ENCODE data around the gene CXCR6. TPM values are rescaled to one million over a fixed set of nuclear protein-coding genes. Genes with fewer than 3 reads are reported as not detected.

CXCR6 gene
- total RNA-seq, 1 experiment from 2014 or later: not detected

DNA sequence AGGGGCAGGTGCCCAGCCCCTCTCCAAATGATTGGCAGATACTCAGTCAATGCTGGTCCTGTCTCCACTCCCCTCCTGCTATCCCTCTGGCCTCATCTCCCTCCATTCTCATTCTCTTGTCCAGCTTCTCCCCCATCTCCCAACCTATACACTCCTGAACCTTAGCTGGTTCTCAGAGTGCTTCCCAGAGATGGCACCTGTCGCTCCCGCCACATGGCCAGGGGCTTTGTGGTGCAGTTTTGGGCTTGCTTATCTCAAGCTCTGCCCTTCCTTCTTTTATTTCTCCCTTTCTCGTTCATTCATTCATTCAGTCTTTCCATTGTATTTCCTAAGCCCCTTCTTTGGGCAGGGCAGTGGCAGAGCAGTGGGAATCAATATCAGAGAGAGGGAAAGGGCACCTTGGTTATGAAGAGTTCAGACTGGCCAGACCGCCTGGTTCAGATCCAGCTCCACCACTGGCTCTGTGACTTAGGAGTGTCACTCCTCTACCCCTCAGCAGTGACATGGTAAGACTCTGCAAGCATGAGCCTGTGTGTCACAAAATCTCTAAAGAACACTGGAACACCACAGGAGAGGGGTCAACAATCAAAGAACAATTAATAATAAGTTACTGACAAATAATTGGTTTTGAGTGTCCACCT, 20.2 kb upstream of the CXCR6 start:
- DNase-seq (ENCODE audit: low spot score): no peak
- Mint-ChIP-seq H3K27ac (no peak overlapping the region), H3K4me1 (no peaks in the 10 kb centered on the region), H3K36me3 (peaks cover 38% of the 10 kb centered on the region), H3K9me3 (no peaks in the 10 kb centered on the region), H3K4me3 (no peak overlapping the region), H3K27me3 (ENCODE audit: low read depth) (no peaks in the 10 kb centered on the region)
- no peak for ATAC-seq
- ChIA-PET CTCF (interaction anchor here (0.6 to 1.7 kb wide), 2 partner anchors 16 to 263 kb away, joined by 4 read pairs; no protein-coding TSS in a partner anchor), POLR2A (no interaction called here)
- TF ChIP-seq, protein P1, sequence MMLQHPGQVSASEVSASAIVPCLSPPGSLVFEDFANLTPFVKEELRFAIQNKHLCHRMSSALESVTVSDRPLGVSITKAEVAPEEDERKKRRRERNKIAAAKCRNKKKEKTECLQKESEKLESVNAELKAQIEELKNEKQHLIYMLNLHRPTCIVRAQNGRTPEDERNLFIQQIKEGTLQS (CRISPR knock-in tag; conservative IDR thresholded peaks at IDR 0.05): no peak
- TF ChIP-seq, protein P2, sequence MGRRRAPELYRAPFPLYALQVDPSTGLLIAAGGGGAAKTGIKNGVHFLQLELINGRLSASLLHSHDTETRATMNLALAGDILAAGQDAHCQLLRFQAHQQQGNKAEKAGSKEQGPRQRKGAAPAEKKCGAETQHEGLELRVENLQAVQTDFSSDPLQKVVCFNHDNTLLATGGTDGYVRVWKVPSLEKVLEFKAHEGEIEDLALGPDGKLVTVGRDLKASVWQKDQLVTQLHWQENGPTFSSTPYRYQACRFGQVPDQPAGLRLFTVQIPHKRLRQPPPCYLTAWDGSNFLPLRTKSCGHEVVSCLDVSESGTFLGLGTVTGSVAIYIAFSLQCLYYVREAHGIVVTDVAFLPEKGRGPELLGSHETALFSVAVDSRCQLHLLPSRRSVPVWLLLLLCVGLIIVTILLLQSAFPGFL (CRISPR knock-in tag; IDR thresholded peaks at IDR 0.05; ENCODE audit: borderline replicate concordance): no peak
- TF ChIP-seq ZNF138 (CRISPR knock-in tag; conservative IDR thresholded peaks at IDR 0.05) (no peak), GRHL2 (CRISPR knock-in tag; IDR thresholded peaks at IDR 0.05; ENCODE audit: insufficient replicate concordance, severe bottlenecking) (no peak), OVOL2 (CRISPR knock-in tag; IDR thresholded peaks at IDR 0.05; ENCODE audit: borderline replicate concordance) (no peak), NR2C2 (CRISPR knock-in tag; IDR thresholded peaks at IDR 0.05) (no peak), NR1H2 (CRISPR knock-in tag; IDR thresholded peaks at IDR 0.05) (no peak)
- TF ChIP-seq, protein P3, sequence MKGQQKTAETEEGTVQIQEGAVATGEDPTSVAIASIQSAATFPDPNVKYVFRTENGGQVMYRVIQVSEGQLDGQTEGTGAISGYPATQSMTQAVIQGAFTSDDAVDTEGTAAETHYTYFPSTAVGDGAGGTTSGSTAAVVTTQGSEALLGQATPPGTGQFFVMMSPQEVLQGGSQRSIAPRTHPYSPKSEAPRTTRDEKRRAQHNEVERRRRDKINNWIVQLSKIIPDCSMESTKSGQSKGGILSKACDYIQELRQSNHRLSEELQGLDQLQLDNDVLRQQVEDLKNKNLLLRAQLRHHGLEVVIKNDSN (CRISPR knock-in tag; IDR thresholded peaks at IDR 0.05): no peak
- TF ChIP-seq, protein P4, sequence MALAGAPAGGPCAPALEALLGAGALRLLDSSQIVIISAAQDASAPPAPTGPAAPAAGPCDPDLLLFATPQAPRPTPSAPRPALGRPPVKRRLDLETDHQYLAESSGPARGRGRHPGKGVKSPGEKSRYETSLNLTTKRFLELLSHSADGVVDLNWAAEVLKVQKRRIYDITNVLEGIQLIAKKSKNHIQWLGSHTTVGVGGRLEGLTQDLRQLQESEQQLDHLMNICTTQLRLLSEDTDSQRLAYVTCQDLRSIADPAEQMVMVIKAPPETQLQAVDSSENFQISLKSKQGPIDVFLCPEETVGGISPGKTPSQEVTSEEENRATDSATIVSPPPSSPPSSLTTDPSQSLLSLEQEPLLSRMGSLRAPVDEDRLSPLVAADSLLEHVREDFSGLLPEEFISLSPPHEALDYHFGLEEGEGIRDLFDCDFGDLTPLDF (CRISPR knock-in tag; IDR thresholded peaks at IDR 0.05): no peak
- TF ChIP-seq, protein P5, sequence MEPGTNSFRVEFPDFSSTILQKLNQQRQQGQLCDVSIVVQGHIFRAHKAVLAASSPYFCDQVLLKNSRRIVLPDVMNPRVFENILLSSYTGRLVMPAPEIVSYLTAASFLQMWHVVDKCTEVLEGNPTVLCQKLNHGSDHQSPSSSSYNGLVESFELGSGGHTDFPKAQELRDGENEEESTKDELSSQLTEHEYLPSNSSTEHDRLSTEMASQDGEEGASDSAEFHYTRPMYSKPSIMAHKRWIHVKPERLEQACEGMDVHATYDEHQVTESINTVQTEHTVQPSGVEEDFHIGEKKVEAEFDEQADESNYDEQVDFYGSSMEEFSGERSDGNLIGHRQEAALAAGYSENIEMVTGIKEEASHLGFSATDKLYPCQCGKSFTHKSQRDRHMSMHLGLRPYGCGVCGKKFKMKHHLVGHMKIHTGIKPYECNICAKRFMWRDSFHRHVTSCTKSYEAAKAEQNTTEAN (CRISPR knock-in tag; IDR thresholded peaks at IDR 0.05): no peak
- TF ChIP-seq, protein P6, sequence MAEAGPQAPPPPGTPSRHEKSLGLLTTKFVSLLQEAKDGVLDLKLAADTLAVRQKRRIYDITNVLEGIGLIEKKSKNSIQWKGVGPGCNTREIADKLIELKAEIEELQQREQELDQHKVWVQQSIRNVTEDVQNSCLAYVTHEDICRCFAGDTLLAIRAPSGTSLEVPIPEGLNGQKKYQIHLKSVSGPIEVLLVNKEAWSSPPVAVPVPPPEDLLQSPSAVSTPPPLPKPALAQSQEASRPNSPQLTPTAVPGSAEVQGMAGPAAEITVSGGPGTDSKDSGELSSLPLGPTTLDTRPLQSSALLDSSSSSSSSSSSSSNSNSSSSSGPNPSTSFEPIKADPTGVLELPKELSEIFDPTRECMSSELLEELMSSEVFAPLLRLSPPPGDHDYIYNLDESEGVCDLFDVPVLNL (CRISPR knock-in tag; IDR thresholded peaks at IDR 0.05; ENCODE audit: borderline replicate concordance, low read depth): no peak

DNA sequence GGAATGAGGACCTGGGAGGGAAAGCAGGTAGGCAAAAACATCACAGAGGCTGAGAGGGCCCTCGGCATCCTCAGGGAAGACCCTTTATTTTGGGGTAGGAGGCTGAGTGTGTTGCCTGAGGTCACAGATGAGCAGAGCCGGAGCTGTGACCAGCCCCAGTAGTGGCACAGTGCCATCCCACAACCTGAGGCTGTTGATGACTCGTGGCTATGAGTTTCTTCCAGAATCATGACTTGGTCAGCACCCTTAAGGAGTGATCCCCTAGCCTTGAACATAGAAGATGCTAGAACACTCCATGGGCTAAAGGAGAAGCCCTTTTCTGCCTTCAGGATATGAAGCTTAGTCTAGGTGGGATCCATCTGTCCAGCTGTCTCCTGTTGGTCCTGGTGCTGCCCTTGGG, 19.5 kb upstream of the CXCR6 start:
- Mint-ChIP-seq H3K36me3 (peaks cover 44% of the 10 kb centered on the region), H3K4me1 (no peaks in the 10 kb centered on the region), H3K9me3 (no peaks in the 10 kb centered on the region), H3K4me3 (no peak overlapping the region), H3K27me3 (ENCODE audit: low read depth) (no peaks in the 10 kb centered on the region), H3K27ac (no peak overlapping the region)
- ATAC-seq: no peak
- ChIA-PET CTCF (interaction anchor here (1.7 kb wide), 1 partner anchor 15 kb away, joined by 4 read pairs; no protein-coding TSS in a partner anchor), POLR2A (no interaction called here)
- TF ChIP-seq PRRX2 (CRISPR knock-in tag; IDR thresholded peaks at IDR 0.05): no peak
- TF ChIP-seq NR1H2 (CRISPR knock-in tag; IDR thresholded peaks at IDR 0.05): no peak
- no peak for TF ChIP-seq ZNF671 (CRISPR knock-in tag; IDR thresholded peaks at IDR 0.05)
- TF ChIP-seq, protein P6 (CRISPR knock-in tag; IDR thresholded peaks at IDR 0.05; ENCODE audit: borderline replicate concordance, low read depth): no peak
- DNase-seq (ENCODE audit: low spot score): no peak

DNA sequence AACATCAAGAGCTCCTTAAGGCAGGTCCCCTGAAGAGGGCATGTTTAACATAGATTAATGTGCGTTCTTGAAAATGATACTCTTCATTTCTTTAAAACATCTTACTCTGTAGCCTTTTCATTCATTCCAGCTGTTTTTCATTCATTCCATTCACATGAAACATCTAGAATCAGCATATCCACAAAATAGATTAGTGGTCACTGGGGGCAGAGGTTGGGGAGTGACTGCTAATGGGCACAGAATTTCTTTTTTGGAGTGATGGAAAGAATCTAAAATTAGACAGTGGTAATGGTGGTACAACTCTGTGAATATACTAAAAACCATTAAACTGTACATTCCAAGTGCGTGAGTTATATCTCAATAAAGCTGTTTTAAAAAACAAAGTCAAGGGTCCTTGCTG, 15.4 kb upstream of the CXCR6 start:
- Mint-ChIP-seq H3K27ac (no peak overlapping the region), H3K9me3 (no peaks in the 10 kb centered on the region), H3K4me3 (no peak overlapping the region), H3K36me3 (peaks cover 71% of the 10 kb centered on the region), H3K27me3 (ENCODE audit: low read depth) (no peaks in the 10 kb centered on the region), H3K4me1 (no peaks in the 10 kb centered on the region)
- no peak for TF ChIP-seq ETV6 (CRISPR knock-in tag; IDR thresholded peaks at IDR 0.05)
- POLR2A ChIA-PET: no interaction called here
- ATAC-seq: no peak
- no peak for DNase-seq (ENCODE audit: low spot score)
- CTCF ChIA-PET: interaction anchor here (1.1 to 4.2 kb wide), 2 partner anchors 11 to 268 kb away, joined by 3 to 30 read pairs; no protein-coding TSS in a partner anchor

Data from WTC11 (cell line).